Activated CD4-positive, alpha-beta T cell treated with anti-CD3 and anti-CD28 coated beads for 36 hours (primary cell): ENCODE data around the gene IRX4. TPM values are rescaled to one million over a fixed set of nuclear protein-coding genes. Genes with fewer than 3 reads are reported as not detected.

Source experiments
- ATAC-seq: fragments of 200-7000 bp; cut with Tn5 transposase; one replicate; pipeline ENCODE4 v1.10.0; 2021; ENCODE audit warnings: mild to moderate bottlenecking, moderate library complexity
- CTCF ChIA-PET: fragments of 350-600 bp; sonication (Branson Sonifier 250); formaldehyde crosslinking; loops from one replicate; lab custom pipeline; 2021; ENCODE audit warnings: antibody characterized with exemption; lab: Charles Lee
- POLR2A ChIA-PET: fragments of 350-600 bp; sonication (Branson Sonifier 250); formaldehyde crosslinking; loops from one replicate; lab custom pipeline; 2021; ENCODE audit warnings: antibody characterized with exemption, inconsistent platforms; lab: Charles Lee
- DNase-seq: peaks from one replicate; pipeline ENCODE4 v3.0.0-alpha.2; 2020
- H3K27ac Mint-ChIP-seq: one replicate; pipeline ENCODE4 v1.8.0; 2021; ENCODE audit warnings: mixed read lengths
- H3K27me3 Mint-ChIP-seq: one replicate; pipeline ENCODE4 v1.8.0; 2021; ENCODE audit warnings: mixed read lengths
- H3K36me3 Mint-ChIP-seq: one replicate; pipeline ENCODE4 v1.8.0; 2021; ENCODE audit warnings: low read depth, mixed read lengths
- H3K4me1 Mint-ChIP-seq: one replicate; pipeline ENCODE4 v1.8.0; 2021; ENCODE audit warnings: mixed read lengths
- H3K4me3 Mint-ChIP-seq: one replicate; pipeline ENCODE4 v1.8.0; 2021; ENCODE audit warnings: mild to moderate bottlenecking, moderate library complexity, mixed read lengths
- H3K9me3 Mint-ChIP-seq: one replicate; pipeline ENCODE4 v1.8.0; 2021; ENCODE audit warnings: low read depth, mixed read lengths
- intact Hi-C, 2 experiments: fragments of 100-400 bp; cut with DNase I in 1 of 2; cut with micrococcal nuclease in 1 of 2; formaldehyde crosslinking; loops; one replicate each; pipeline versions ENCODE4 v1.14.2 to v1.15.1; 2022 to 2024; cut with DNase I, micrococcal nuclease
- total RNA-seq, 2 experiments: library from RNA; stranded (reverse); gene quantifications; one replicate each; pipeline ENCODE4 v1.2.3, GENCODE V29; 2021

IRX4 gene
- total RNA-seq, 2 experiments from 2014 or later, result not detected

DNA sequence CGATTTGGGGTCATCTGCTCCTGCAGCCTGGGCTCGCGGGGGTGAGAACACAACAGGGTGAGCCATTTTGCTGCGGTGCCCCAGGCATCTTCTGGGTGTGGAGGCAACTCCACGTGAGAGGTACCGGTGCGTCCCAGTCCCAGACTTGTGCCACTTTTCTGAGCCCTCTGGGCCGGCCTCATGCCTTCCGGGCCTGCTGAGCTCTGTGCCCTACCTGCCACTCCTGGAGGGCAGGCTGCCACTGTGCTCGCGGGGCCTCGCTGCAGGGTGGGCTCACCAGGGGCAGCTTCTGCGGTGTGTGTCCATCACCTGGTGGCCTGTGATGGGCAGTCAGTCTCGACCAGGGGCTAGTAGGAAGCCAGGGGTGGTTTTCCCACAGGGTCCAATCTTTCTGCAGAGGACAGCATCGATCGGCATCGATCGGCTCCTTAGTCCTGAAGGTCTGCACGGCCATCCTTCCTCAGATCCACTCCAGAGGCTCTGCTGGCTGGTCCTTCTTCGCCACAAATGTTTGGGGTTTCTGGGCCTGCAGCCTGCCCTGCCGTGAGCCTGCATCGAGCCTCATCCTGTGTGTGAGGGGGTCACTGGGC, 22.6 kb downstream of the IRX4 start:
- ChIA-PET CTCF (no interaction called here), POLR2A (no interaction called here)
- Mint-ChIP-seq H3K4me1 (no peaks in the 10 kb centered on the region), H3K27ac (no peak overlapping the region), H3K27me3 (peaks cover 11% of the 10 kb centered on the region), H3K36me3 (no peaks in the 10 kb centered on the region), H3K9me3 (no peaks in the 10 kb centered on the region), H3K4me3 (no peak overlapping the region)
- no peak for ATAC-seq
- intact Hi-C loops, result no loop called here
- no peak for DNase-seq

DNA sequence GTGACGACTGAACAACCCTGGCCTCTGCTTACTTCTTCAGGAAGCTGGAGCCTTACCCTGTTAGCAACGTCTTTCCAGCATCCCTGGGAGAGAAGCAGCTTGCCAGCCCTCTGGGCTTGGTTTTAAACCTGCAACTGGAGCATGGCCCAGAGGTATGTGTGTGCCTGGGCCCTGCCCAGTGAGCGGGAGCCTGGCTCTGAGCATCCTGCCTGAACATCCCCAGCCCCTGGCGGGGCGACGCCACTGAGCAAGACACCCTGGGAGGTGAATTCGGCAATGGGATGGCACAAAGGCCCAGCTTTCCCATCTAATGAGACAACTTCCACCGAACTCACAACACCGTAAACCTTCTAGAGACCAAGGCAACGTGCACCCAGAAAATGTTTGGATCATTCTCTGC, 23.6 kb downstream of the IRX4 start:
- CTCF ChIA-PET, result no interaction called here
- intact Hi-C loops, result no loop called here
- H3K27ac Mint-ChIP-seq, result no peak overlapping the region
- DNase-seq (no peak), ATAC-seq (no peak)
- no peaks in the 10 kb centered on the region for H3K9me3 Mint-ChIP-seq
- H3K27me3 Mint-ChIP-seq, result peaks cover 9% of the 10 kb centered on the region
- POLR2A ChIA-PET, result no interaction called here
- no peak overlapping the region for H3K4me3 Mint-ChIP-seq
- no peaks in the 10 kb centered on the region for H3K4me1 Mint-ChIP-seq
- H3K36me3 Mint-ChIP-seq, result no peaks in the 10 kb centered on the region

DNA sequence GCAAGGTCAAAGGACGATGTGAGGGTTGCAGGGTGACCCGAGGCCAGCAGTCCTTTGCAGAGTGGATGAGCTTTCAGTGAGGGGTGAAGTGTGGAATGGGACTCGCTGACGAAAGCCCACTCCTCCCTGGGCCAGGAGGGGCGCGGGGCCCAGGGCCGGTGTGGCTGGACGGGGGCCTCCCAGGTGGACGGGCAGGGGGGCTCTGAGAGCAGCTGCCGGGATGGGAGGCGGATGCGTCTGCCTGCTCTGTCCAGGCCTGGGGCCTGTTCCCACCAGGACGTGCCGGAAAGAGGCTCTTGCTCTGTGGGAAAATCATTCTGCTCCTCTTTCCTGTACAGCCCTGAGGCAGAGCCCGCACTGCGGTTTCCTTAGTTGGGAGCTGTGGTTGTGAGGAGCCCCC, 24.3 kb downstream of the IRX4 start:
- no peak overlapping the region for H3K4me3 Mint-ChIP-seq
- CTCF ChIA-PET, result no interaction called here
- H3K9me3 Mint-ChIP-seq, result no peaks in the 10 kb centered on the region
- POLR2A ChIA-PET, result no interaction called here
- no peaks in the 10 kb centered on the region for H3K4me1 Mint-ChIP-seq
- no peak for ATAC-seq
- H3K36me3 Mint-ChIP-seq, result no peaks in the 10 kb centered on the region
- H3K27ac Mint-ChIP-seq, result no peak overlapping the region
- DNase-seq, result no peak
- peaks cover 16% of the 10 kb centered on the region for H3K27me3 Mint-ChIP-seq
- intact Hi-C loops, result no loop called here

DNA sequence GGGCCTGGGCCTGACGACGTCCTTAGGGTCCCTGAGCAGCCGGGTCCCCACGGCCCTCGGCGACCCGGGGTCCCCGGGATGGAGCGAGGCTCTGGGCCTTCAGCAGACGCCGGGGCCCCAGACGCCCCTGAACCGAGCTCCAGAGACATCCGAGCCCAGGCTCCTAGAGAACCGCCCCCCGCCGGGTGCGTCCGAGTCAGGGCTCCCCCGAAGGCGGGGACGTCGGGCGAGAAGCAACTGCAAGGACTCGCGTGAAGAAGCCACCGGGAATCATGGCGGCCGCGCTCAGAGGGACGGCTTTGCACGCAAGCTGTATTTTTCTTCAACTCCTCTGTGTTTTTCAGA, 25.5 kb downstream of the IRX4 start:
- Mint-ChIP-seq H3K36me3 (no peaks in the 10 kb centered on the region), H3K4me1 (no peaks in the 10 kb centered on the region), H3K9me3 (no peaks in the 10 kb centered on the region), H3K27me3 (peaks cover 18% of the 10 kb centered on the region), H3K4me3 (no peak overlapping the region), H3K27ac (no peak overlapping the region)
- POLR2A ChIA-PET, result no interaction called here
- ATAC-seq, result no peak
- DNase-seq, result no peak
- intact Hi-C loops, result no loop called here
- CTCF ChIA-PET, result interaction anchor here (0.6 kb wide), 1 partner anchor 32 kb away, joined by 3 read pairs; no protein-coding TSS in a partner anchor

DNA sequence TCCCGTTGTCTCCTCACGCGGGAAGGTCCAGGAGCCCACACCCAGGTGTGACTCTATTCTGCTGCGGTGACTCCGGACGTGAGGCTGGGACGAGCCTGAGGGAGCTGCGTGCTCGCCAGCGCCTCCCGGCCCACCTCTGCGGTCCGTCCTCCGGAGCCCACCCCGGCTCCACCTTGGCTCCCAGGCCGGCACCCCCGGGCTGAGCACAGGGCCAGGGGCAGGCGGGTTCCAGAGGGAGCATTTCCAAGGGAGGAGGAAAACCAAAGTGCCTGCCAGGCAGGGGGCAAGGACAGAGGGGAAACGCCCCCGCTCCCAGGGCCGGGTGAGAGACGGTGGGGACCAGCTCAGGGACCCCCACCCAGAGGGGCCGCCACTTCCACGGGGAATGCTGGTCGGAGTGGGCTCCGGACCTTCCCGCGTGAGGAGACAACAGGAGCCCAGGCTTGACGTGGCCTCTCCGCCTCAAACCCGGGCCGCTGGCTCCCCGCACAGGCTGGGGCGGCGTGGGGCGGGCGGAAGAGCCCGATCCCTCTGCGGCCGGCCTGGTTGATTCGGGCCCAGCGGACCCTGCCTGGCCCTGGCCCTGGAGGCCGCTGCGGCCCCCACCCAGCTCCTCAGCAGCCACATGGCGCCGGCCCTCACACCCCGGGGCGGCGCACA, 26.0 kb downstream of the IRX4 start:
- ChIA-PET CTCF (no interaction called here), POLR2A (no interaction called here)
- H3K4me3 Mint-ChIP-seq, result no peak overlapping the region
- intact Hi-C loops, result no loop called here
- H3K27ac Mint-ChIP-seq, result no peak overlapping the region
- DNase-seq (no peak), ATAC-seq (no peak)
- no peaks in the 10 kb centered on the region for H3K4me1 Mint-ChIP-seq
- H3K9me3 Mint-ChIP-seq, result no peaks in the 10 kb centered on the region
- H3K36me3 Mint-ChIP-seq, result no peaks in the 10 kb centered on the region
- H3K27me3 Mint-ChIP-seq, result peaks cover 20% of the 10 kb centered on the region

DNA sequence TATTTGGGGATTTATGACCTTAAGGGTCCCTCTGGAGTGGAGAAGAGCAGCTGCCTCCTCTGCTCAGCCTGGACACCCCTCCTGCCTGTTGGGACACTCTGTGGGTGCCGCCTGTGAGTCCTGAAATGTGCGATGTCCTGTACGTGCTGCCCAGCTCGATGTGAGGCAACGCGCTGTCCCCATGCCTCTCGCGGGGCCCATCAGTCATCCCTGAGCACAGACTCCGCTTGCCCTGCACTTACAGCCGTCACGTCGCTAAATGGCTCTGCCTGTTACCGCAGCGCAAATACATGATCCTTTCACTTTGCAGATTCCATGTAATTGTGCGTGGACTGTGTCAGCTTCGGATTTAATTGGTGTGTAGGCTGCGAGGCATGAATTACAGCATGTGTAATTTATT, 27.1 kb downstream of the IRX4 start:
- ChIA-PET CTCF (no interaction called here), POLR2A (no interaction called here)
- Mint-ChIP-seq H3K4me3 (no peak overlapping the region), H3K4me1 (no peaks in the 10 kb centered on the region), H3K27me3 (peaks cover 27% of the 10 kb centered on the region), H3K27ac (no peak overlapping the region), H3K36me3 (no peaks in the 10 kb centered on the region), H3K9me3 (no peaks in the 10 kb centered on the region)
- no peak for ATAC-seq
- DNase-seq, result no peak
- intact Hi-C loops, result no loop called here

DNA sequence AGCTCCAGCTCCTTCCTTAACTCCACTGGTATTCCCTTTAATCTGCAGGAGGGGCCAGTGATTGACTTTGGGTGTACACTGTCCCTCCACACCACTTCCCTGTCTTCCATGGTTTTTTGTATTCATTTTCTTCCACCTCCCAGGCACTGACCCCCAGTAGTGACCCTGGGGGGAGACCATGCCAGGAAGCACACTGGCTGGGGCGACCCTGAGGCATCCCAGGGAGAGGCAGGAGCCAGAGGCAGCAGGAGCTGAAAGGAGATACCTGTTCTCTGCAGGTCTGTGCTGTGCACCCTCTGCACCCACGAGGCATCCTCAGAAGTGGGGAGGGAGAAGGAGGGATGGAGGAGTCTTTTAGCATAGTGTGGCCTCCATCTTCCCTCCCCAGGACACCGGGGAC, 27.6 kb downstream of the IRX4 start:
- ATAC-seq, result no peak
- POLR2A ChIA-PET, result no interaction called here
- CTCF ChIA-PET, result no interaction called here

DNA sequence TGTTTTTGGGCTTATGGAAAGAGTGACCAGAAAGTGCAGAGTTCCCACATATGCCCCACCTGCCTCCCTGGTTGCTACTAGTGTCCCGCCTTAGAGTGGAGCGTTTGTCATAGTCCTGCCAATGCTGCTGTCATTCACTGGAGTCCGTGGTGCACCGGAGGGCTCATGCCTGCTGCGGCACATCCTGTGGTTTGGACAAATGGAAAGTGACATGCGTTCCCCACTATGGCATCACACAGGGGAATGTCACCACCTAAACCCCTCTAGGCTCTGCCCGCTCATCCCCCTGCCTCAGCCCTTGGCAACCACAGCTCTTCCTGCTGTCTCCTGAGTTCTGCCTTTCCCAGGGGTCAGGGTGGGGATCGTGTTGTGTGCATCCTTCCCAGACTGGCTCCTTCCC, 29.2 kb downstream of the IRX4 start:
- POLR2A ChIA-PET, result no interaction called here

More for the DNA sequence above, 27.6 kb downstream of the IRX4 start:
- Mint-ChIP-seq H3K9me3 (no peaks in the 10 kb centered on the region), H3K27ac (no peak overlapping the region), H3K4me1 (no peaks in the 10 kb centered on the region), H3K27me3 (peaks cover 31% of the 10 kb centered on the region), H3K4me3 (no peak overlapping the region), H3K36me3 (no peaks in the 10 kb centered on the region)
- intact Hi-C loops, result no loop called here
- DNase-seq, result no peak

DNA sequence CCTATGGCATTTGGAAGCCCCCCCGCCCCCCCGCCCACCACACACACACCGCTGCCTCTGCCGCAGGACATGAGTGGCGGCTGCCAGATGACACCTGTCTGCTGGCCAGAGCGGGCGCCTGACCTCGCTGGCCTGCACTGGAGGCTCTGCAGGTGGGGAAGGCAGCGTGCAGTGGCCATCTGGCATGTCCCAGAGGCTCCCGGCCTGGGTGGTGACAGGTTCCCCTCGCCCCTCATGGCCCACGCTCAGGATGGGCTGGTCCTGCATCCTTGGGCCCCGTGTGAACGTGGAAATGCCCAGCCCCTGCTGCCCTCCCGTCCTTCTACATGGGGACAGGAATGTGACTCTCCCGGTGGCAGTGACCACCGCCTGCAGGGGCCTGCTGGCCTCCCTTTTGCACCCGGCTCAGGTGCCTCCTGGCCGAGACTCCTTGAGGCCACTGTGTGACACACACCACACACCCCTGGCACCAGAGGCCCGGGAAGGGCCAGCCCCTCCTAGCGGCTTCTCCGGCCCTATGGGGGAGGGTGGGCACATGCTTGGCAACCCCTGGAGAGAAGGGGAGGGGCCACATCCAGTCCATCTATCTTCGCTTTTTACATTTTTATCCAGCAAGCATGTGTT, 30.3 kb downstream of the IRX4 start:
- ChIA-PET POLR2A (no interaction called here), CTCF (no interaction called here)
- DNase-seq (no peak), ATAC-seq (no peak)
- H3K27me3 Mint-ChIP-seq, result peaks cover 50% of the 10 kb centered on the region
- H3K36me3 Mint-ChIP-seq, result no peaks in the 10 kb centered on the region
- intact Hi-C loops, result no loop called here
- no peak overlapping the region for H3K27ac Mint-ChIP-seq
- no peak overlapping the region for H3K4me3 Mint-ChIP-seq
- no peaks in the 10 kb centered on the region for H3K9me3 Mint-ChIP-seq
- no peaks in the 10 kb centered on the region for H3K4me1 Mint-ChIP-seq

More for the DNA sequence above, 29.2 kb downstream of the IRX4 start:
- H3K36me3 Mint-ChIP-seq, result no peaks in the 10 kb centered on the region
- no peaks in the 10 kb centered on the region for H3K9me3 Mint-ChIP-seq
- DNase-seq (no peak), ATAC-seq (no peak)
- CTCF ChIA-PET, result no interaction called here
- no peak overlapping the region for H3K4me3 Mint-ChIP-seq
- H3K27ac Mint-ChIP-seq, result no peak overlapping the region
- intact Hi-C loops, result no loop called here
- H3K4me1 Mint-ChIP-seq, result no peaks in the 10 kb centered on the region
- peaks cover 43% of the 10 kb centered on the region for H3K27me3 Mint-ChIP-seq

DNA sequence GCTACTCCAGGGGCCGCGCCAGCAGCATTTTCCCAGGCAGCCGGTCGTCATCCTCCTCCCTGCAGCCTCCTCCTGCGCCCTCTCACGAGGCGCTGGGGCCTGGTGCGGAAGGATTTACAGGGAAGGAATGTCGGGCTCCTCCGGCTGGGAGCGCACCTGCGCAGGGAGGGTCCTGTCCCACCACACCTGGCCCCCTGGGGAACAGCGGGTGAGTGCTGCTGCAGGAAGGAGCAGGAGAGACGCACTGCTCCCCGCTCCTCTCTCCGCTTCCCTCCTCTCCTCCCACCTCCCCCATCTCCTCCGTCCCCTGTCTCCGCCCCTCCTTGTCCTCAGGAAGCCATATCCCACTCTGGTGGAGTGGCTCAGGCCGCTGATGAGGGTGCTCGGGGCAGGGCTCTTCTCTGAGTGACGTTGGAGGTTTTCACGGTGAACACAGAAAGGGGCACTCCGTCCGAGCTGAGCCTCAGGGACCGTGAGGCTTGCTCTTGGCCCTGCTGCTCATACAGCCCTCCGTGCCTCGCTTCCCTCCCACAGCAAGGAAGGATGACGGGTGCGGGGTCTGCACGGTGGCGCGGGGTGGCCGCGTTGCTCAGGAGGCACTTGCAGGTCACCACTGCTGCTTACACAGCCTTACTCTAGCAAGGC, 31.3 kb downstream of the IRX4 start:
- H3K36me3 Mint-ChIP-seq, result no peaks in the 10 kb centered on the region
- ATAC-seq (no peak), DNase-seq (no peak)
- H3K27me3 Mint-ChIP-seq, result peaks cover 52% of the 10 kb centered on the region
- no peaks in the 10 kb centered on the region for H3K4me1 Mint-ChIP-seq
- CTCF ChIA-PET, result no interaction called here
- POLR2A ChIA-PET, result no interaction called here
- no peak overlapping the region for H3K27ac Mint-ChIP-seq
- H3K4me3 Mint-ChIP-seq, result no peak overlapping the region
- H3K9me3 Mint-ChIP-seq, result no peaks in the 10 kb centered on the region
- intact Hi-C loops, result no loop called here

DNA sequence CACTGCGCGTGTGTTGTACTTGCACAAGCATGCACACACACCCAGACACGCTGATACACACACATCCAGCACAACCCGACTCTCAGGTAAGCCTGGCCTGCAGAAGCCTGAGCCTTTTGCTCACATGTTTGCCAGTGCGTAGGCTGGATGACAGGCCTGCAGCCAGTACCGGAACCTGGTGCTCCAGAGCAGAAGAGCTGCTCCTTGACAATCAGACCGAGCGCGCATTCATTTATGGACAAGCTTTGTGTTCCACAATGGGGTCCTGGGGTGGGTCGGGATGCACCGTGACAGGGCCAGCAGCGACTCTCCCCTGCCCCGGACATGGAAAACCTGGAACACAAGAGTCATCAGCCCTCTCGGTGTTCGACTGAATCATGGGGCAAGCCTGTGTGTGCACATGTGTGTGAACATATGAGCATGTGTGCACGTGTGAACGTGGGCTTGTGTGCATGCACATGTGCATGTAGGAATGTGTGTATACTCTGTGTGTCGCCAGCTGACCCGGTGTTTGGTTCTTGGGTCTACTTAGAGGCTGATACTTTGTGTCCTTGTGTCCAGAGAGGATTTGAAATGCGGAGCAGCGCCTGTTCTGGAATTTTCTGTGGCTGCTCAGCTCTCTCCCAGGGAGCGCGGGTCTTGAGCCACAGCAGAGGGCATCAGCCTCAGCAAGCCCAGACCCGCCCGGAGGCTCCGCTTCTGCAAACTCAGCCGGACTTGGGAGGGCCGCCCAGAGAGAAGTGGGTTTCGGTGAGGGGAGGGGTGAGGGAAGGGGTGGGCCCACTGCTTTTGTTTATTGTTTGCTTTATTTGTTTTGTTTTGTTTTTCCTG, 32.2 kb downstream of the IRX4 start:
- ChIA-PET POLR2A (no interaction called here), CTCF (no interaction called here)
- H3K9me3 Mint-ChIP-seq, result no peaks in the 10 kb centered on the region
- no peak for DNase-seq
- H3K4me3 Mint-ChIP-seq, result no peak overlapping the region
- H3K4me1 Mint-ChIP-seq, result no peaks in the 10 kb centered on the region
- H3K36me3 Mint-ChIP-seq, result no peaks in the 10 kb centered on the region
- intact Hi-C loops, result no loop called here
- no peak overlapping the region for H3K27ac Mint-ChIP-seq
- no peak for ATAC-seq
- peaks cover 47% of the 10 kb centered on the region for H3K27me3 Mint-ChIP-seq
